ENCODE results near the gene PAQR3. TPM values are rescaled to one million over a fixed set of nuclear protein-coding genes. Genes with fewer than 3 reads are reported as not detected.

Gene PAQR3
- polyA plus RNA-seq, 3 donors = 2.7 to 5.6 (median 5.2) TPM

DNA sequence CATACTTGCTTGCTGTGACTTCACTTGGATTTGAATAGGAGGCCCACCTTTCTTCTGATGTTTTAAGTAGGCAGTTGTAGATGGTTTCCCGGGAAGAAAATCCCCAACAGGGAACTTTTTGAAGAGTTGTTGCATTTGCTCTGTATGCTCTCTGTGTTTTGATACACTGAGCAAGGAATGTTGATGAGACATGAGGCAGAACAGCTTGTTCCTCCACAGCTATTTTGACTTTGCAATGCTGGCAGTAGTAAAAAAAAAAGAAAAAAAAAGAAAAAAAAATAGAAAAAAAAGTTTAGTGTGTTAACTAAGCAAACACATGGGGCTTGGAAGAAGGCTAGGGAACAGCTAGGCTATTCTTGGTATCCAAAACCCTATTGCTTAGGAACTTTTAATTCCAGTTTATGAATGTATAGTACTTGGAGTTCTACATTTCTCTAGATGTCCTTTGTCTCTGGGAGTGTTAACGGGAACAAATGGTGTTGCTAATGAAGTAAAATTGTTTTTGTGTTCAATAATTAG lies 23.4 kb upstream of the PAQR3 start:
- H3K27ac Mint-ChIP-seq = no peak overlapping the region
- TF ChIP-seq, protein P1, sequence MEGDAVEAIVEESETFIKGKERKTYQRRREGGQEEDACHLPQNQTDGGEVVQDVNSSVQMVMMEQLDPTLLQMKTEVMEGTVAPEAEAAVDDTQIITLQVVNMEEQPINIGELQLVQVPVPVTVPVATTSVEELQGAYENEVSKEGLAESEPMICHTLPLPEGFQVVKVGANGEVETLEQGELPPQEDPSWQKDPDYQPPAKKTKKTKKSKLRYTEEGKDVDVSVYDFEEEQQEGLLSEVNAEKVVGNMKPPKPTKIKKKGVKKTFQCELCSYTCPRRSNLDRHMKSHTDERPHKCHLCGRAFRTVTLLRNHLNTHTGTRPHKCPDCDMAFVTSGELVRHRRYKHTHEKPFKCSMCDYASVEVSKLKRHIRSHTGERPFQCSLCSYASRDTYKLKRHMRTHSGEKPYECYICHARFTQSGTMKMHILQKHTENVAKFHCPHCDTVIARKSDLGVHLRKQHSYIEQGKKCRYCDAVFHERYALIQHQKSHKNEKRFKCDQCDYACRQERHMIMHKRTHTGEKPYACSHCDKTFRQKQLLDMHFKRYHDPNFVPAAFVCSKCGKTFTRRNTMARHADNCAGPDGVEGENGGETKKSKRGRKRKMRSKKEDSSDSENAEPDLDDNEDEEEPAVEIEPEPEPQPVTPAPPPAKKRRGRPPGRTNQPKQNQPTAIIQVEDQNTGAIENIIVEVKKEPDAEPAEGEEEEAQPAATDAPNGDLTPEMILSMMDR (IDR thresholded peaks at IDR 0.05) = no peak
- Histone ChIP-seq H3K27me3 (ENCODE audit: control insufficient read depth in 2 of 2, insufficient read depth in 2 of 2, low read length in 2 of 2) (no peaks in the 10 kb centered on the region), H2AFZ (ENCODE audit: insufficient read depth, low read depth, low read length, poor library complexity, severe bottlenecking) (no peak overlapping the region), H3K27ac (ENCODE audit: low read depth in 1 of 2, low read length in 2 of 2) (no peak overlapping the region), H3K79me2 (ENCODE audit: insufficient read depth, low read length) (no peaks in the 10 kb centered on the region), H3K4me1 (ENCODE audit: control insufficient read depth in 1 of 2, insufficient read depth in 2 of 2, low read length in 2 of 2) (no peaks in the 10 kb centered on the region), H3K9me3 (replicated peaks in 1 of 2; ENCODE audit: control insufficient read depth in 1 of 2, insufficient read depth in 1 of 2, low read length in 2 of 2) (no peaks in the 10 kb centered on the region), H3K9ac (ENCODE audit: insufficient read depth, low read length, poor library complexity, severe bottlenecking) (no peak overlapping the region), H4K20me1 (ENCODE audit: insufficient read depth, low read length) (no peaks in the 10 kb centered on the region), H3K4me3 (replicated peaks in 1 of 3; ENCODE audit: low read depth in 2 of 3, low read length in 3 of 3) (no peak overlapping the region), H3K4me2 (replicated peaks; ENCODE audit: extremely low read depth, low read length, poor library complexity, severe bottlenecking) (no peak overlapping the region), H3K36me3 (replicated peaks in 1 of 2; ENCODE audit: control insufficient read depth in 1 of 2, insufficient read depth in 2 of 2, low read length in 2 of 2) (no peaks in the 10 kb centered on the region)
- no CpG with 5 or more reads among the region's 2 CpGs for WGBS (ENCODE audit: insufficient coverage)
- H3K36me3 Mint-ChIP-seq = no peaks in the 10 kb centered on the region
- DNase-seq = no peak
- no peaks in the 10 kb centered on the region for H3K4me1 Mint-ChIP-seq
- no peak overlapping the region for H3K4me3 Mint-ChIP-seq
- intact Hi-C loops (cut with micrococcal nuclease) = no loop called here
- H3K27me3 Mint-ChIP-seq (ENCODE audit: low read depth in 3 of 3) = peaks cover 0 to 2% (median 0%) of the 10 kb centered on the region in 3 donors
- H3K9me3 Mint-ChIP-seq = peaks cover 0 to 4% (median 0%) of the 10 kb centered on the region in 7 donors

GRCh38 chr4:78960926-78961325 lies 21.7 kb upstream of the PAQR3 start:
- peaks cover 0 to 3% (median 2%) of the 10 kb centered on the region in 3 donors for H3K27me3 Mint-ChIP-seq (ENCODE audit: low read depth in 3 of 3)
- H3K4me1 Mint-ChIP-seq = no peaks in the 10 kb centered on the region
- Histone ChIP-seq H3K4me1 (ENCODE audit: control insufficient read depth in 1 of 2, insufficient read depth in 2 of 2, low read length in 2 of 2) (no peaks in the 10 kb centered on the region), H2AFZ (ENCODE audit: insufficient read depth, low read depth, low read length, poor library complexity, severe bottlenecking) (no peak overlapping the region), H3K27ac (ENCODE audit: low read depth in 1 of 2, low read length in 2 of 2) (no peak overlapping the region), H3K79me2 (ENCODE audit: insufficient read depth, low read length) (no peaks in the 10 kb centered on the region), H3K4me2 (replicated peaks; ENCODE audit: extremely low read depth, low read length, poor library complexity, severe bottlenecking) (no peak overlapping the region), H3K9ac (ENCODE audit: insufficient read depth, low read length, poor library complexity, severe bottlenecking) (no peak overlapping the region), H3K27me3 (ENCODE audit: control insufficient read depth in 2 of 2, insufficient read depth in 2 of 2, low read length in 2 of 2) (no peaks in the 10 kb centered on the region), H3K4me3 (replicated peaks in 1 of 3; ENCODE audit: low read depth in 2 of 3, low read length in 3 of 3) (no peak overlapping the region), H3K9me3 (replicated peaks in 1 of 2; ENCODE audit: control insufficient read depth in 1 of 2, insufficient read depth in 1 of 2, low read length in 2 of 2) (no peaks in the 10 kb centered on the region), H3K36me3 (replicated peaks in 1 of 2; ENCODE audit: control insufficient read depth in 1 of 2, insufficient read depth in 2 of 2, low read length in 2 of 2) (no peaks in the 10 kb centered on the region), H4K20me1 (ENCODE audit: insufficient read depth, low read length) (no peaks in the 10 kb centered on the region)
- intact Hi-C loops (cut with micrococcal nuclease) = no loop called here
- H3K9me3 Mint-ChIP-seq = peaks cover 0 to 4% (median 0%) of the 10 kb centered on the region in 7 donors
- 100% methylated on average over 1 of the region's 3 CpGs for WGBS (ENCODE audit: insufficient coverage)
- TF ChIP-seq, protein P1 (IDR thresholded peaks at IDR 0.05) = no peak
- peak overlapping the region in 1 of 7 donors; percentile 16 for H3K27ac Mint-ChIP-seq
- DNase-seq = no peak
- no peaks in the 10 kb centered on the region for H3K36me3 Mint-ChIP-seq
- no peak overlapping the region for H3K4me3 Mint-ChIP-seq
